NCI-H146 treated with DMSO at 0.1 percent for 48 hours (cell line): ENCODE measurements around the gene HEBP2.
"Not testable (repeated sequence)": the region's sequence is repeated elsewhere in the genome, so short reads cannot be mapped to it uniquely, and the experiment has no call there.

Source experiments
- DNase-seq: peaks from one replicate; lab custom pipeline; 2025; ENCODE audit not compliant: unreplicated experiment; lab: John Stamatoyannopoulos, UW

The HEBP2 gene

GRCh38 chr6:138422861-138423260 is 18.8 kb downstream of the HEBP2 start:
- no peak for DNase-seq

GRCh38 chr6:138424004-138424904 is 20.2 kb downstream of the HEBP2 start:
- no peak for DNase-seq

GRCh38 chr6:138425256-138425655 is 21.2 kb downstream of the HEBP2 start:
- DNase-seq, result not testable (repeated sequence)

- no peak for DNase-seq
Observed at GRCh38 chr6:138426500-138427123, 22.6 kb downstream of the HEBP2 start.

- no peak for DNase-seq
Observed at GRCh38 chr6:138427701-138428100, 23.7 kb downstream of the HEBP2 start.

GRCh38 chr6:138428944-138429598 is 25.0 kb downstream of the HEBP2 start:
- DNase-seq, result peak; percentile 55

- no peak for DNase-seq
Observed at GRCh38 chr6:138429761-138430160, 25.7 kb downstream of the HEBP2 start.

GRCh38 chr6:138430361-138431145 is 26.5 kb downstream of the HEBP2 start:
- no peak for DNase-seq

GRCh38 chr6:138431256-138432062 is 27.4 kb downstream of the HEBP2 start:
- DNase-seq, result no peak

GRCh38 chr6:138432063-138432356 is 28.0 kb downstream of the HEBP2 start:
- DNase-seq, result no peak

- no peak for DNase-seq
Observed at GRCh38 chr6:138434096-138434495, 30.1 kb downstream of the HEBP2 start.

GRCh38 chr6:138434925-138435324 is 30.9 kb downstream of the HEBP2 start:
- no peak for DNase-seq

- no peak for DNase-seq
Observed at GRCh38 chr6:138439546-138439945, 35.5 kb downstream of the HEBP2 start.

- DNase-seq, result no peak
Observed at GRCh38 chr6:138440296-138440695, 36.3 kb downstream of the HEBP2 start.

GRCh38 chr6:138440758-138441357 is 36.8 kb downstream of the HEBP2 start:
- DNase-seq, result no peak

- no peak for DNase-seq
Observed at GRCh38 chr6:138441965-138442364, 37.9 kb downstream of the HEBP2 start.

- no peak for DNase-seq
Observed at GRCh38 chr6:138442663-138443062, 38.6 kb downstream of the HEBP2 start.

- no peak for DNase-seq
Observed at GRCh38 chr6:138443979-138444378, 40.0 kb downstream of the HEBP2 start.

GRCh38 chr6:138446821-138447220 is 42.8 kb downstream of the HEBP2 start:
- DNase-seq, result no peak

- DNase-seq, result peak; percentile 83
Observed at GRCh38 chr6:138450445-138450844, 46.4 kb downstream of the HEBP2 start.
